HG03558 (cell line): Measurements from ENCODE around the gene PODXL2.

ENCODE experiments used
- ATAC-seq: cut with Tn5 transposase; IDR thresholded peaks from one replicate; pipeline ENCODE4 v1.9.1; 2021; ENCODE audit warnings: moderate number of reproducible peaks; ENCODE audit not compliant: unreplicated experiment; ENCODE audit errors: extremely low read depth

PODXL2 gene

GRCh38 chr3:127625821-127626220, 3.2 kb upstream of the PODXL2 start:
- no peak for ATAC-seq

- no peak for ATAC-seq
Observed at GRCh38 chr3:127628426-127628787, 578 bp upstream of the PODXL2 start.

GRCh38 chr3:127629467-127630403, 750 bp downstream of the PODXL2 start:
- no peak for ATAC-seq

DNA sequence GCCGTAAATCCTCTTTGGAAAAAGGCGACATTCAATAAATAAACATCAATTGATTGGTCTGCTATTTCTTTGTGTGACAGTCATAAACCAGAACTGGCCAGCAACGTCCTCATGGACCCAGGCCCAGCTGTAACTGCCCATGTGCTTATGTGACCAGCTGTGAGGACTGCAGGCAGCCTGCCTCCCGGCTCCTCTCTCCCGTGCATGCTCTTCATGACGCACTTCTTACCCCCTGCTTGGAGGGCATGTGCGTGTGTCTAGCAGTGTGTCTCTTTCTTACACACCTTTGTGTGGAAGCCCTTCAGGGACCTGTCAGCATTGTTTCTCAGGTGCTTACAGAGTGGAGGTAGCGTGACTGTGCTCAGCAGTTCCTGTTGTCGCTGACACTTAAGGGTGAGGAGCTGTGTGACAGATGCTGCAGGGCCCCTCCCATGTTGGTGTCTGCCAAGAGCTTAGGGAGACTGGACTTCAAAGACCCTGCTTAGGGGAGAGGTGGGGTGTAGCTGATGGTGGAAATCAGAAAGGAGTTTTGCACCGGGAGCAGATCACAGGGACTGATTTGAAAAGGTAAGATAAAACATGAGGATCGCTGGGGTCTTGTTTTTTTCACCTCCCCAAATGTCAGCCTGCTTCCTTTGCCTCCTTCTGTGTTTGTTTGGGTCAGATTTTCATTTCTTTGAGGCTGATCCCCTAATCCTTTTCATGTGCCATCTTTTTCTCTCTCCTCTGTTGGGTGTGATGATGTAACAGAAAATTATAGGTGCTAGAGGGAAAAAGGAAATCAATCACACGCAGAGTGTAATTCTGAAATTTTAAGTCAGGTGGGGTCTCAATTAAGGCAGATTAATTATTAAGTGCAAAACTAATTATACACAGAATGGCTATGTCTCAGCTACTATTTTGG, 2.1 kb downstream of the PODXL2 start:
- no peak for ATAC-seq

DNA sequence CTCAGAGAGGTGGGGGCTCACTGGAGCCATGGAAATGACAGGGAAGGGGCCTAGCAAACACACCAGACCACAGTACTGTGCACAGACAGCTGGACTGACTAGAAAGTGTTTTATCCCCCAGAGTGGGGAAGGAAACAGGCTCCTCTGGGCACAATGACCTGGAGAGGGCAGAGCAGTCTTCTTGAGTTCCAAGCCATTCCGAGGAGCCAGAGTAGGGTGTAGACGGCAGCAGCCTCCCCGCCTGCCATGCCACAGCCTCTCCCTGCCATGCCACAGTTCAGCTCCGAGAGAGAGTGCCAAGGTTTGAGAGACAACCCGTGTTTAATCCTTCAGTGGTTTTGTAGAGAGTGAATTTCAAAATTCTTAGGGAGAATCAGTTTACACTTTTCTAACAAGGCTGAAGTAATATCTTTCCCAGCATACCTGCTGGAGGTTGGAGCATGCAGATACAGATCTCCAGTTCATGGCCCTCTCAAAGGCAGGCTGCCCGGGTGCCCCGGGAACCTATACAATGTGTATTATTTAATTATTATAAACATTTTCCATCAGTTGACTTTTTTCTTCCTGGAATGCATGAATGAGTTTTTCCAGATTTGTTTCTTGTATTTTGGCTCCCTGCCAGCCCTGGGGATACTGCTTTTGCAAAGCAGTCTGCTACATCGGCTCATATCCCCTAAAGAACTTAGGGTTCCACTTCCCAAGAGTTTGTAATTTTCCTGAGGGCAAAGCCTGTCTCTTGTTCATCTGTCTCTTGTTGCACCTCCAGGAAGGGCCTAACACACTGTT, 3.2 kb downstream of the PODXL2 start:
- ATAC-seq = no peak

- no peak for ATAC-seq
Observed at GRCh38 chr3:127634653-127635052, 5.7 kb downstream of the PODXL2 start.

- no peak for ATAC-seq
Observed at GRCh38 chr3:127637546-127637945, 8.6 kb downstream of the PODXL2 start.

- ATAC-seq = no peak
Observed at GRCh38 chr3:127637971-127638370, 9.0 kb downstream of the PODXL2 start.

GRCh38 chr3:127639173-127640041, 10.4 kb downstream of the PODXL2 start:
- ATAC-seq = no peak

GRCh38 chr3:127640042-127640355, 11.0 kb downstream of the PODXL2 start:
- no peak for ATAC-seq

GRCh38 chr3:127644641-127645370, 15.8 kb downstream of the PODXL2 start:
- ATAC-seq = no peak

DNA sequence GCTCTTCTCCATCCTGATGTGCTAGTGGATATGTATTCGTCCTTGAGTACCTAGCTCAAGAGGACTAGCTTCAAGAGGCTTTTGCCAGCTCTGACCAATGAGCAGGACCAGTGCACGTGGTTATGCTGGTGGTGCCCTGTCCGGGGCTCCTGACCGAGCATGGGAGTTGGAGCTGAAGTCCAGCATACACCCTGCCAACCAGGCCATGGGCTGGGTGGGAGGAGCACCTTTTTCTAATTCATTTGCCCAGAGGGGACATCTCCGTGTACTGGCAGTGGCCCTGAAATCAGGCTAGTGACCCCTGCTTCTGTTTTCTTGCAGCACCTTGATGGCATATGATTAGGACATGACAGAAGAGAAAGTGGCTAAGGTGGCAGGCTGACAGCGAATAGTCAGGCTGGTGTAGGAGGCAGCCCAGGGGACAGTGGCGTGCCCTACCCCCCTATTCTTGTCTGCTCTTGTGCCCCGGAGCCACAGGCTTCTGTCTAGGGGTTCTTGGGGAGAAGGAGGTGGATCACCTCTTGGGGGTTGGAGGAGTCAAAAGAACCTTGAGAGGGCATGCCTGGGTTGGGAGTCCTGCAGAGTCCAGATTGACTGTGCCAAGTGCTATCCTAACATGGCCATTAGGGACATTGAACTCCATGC, 16.5 kb downstream of the PODXL2 start:
- no peak for ATAC-seq

DNA sequence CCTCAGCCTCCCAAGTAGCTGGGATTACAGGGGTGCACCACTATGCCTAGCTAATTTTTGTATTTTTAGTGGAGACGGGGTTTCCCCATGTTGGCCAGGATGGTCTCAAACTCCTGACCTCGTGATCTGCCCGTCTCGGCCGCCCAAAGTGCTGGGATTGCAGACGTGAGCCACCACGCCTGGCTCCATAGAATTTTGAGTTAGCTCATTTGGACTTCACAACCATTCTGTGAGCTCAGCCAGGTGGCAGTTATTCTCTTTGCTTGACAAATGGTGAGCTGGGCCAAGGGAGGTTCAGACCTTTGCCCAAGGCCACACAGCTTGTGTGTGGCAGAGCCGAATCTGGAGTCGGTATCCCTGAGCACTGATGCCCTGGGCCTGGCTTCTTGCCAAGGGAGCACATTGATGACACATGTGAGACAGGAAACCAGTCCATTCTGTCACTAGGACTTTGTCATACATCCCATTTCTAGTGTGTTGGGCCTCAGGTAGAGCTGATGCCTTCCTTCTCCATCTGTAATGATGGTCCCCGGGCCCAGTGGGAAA, 17.6 kb downstream of the PODXL2 start:
- no peak for ATAC-seq

GRCh38 chr3:127647166-127647844, 18.3 kb downstream of the PODXL2 start:
- no peak for ATAC-seq

- ATAC-seq = no peak
Observed at GRCh38 chr3:127647845-127648204, 18.8 kb downstream of the PODXL2 start.

DNA sequence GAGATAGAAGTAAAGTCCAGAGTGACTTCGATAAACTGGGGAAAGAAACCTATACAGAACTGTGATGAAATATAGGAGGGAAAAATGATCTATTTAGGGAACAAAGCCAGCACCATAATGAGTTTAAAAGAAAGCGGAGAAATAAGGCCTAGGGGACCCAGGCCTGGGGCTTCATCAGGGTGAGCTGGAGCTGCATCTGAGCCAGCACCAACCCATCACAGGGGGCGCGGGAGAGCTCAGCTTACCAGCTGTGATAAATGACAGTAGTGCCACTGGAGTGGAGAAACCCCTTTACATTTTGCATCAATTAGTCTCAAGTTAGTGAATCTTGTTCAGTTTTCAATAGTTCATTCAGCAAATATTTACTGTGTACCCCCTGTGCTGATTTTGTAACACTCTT, 21.3 kb downstream of the PODXL2 start:
- no peak for ATAC-seq

DNA sequence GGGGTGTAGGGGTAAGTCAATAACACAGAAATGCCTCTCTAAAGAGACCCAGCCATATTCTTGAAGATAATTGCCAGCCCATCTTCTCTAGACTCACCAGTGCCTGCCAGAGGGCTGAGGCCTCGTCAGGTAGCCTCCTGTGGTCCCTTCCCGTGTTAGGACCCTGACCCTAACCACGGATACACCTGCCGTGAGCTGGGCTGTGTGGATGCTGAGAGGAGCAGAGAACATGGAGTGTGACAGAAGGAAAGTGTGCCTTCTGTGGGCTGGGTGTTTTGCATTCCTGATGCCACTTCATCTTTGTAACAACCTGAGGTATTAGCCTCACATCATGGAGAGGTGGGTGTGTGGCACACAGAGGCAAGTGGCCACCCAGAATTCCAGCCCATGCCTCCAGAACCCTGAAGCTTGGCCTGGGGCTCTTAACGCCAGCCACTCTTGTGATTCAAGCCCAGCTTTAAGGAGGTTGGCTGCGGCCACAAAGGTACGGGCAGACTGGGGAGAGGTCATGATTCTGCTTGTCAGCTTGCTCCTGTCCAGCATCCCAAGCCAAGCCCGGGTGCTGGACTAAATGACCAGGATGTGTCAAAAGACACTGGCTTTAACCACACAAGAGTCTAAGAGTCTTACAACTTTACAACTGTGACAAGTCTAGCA, 22.7 kb downstream of the PODXL2 start:
- no peak for ATAC-seq
